Left kidney (tissue), 8 donors: ENCODE data around the gene BDKRB1. TPM values are rescaled to one million over a fixed set of nuclear protein-coding genes. Genes with fewer than 3 reads are reported as not detected.

Source experiments
- DNase-seq: peaks from one replicate; pipeline ENCODE4 v3.0.0-alpha.2; 2013
- long read RNA-seq, 8 donors: transcript quantifications; one replicate each; lab custom pipeline, GENCODE V29; 2026
- polyA plus RNA-seq: library from polyadenylated mRNA; unstranded; fragments of 120-200 nt; gene quantifications from one replicate; pipeline ENCODE4 v1.2.1, GENCODE V29; 2013; ENCODE audit not compliant: insufficient read length

BDKRB1 gene
- polyA plus RNA-seq, result 0.52 TPM
- long read RNA-seq, donor 1, result 0 reads
- long read RNA-seq, donor 2, result 0 reads
- long read RNA-seq, donor 3, result 0 reads
- long read RNA-seq, donor 4, result 0 reads
- long read RNA-seq, donor 5, result 0 reads
- long read RNA-seq, donor 6, result 0 reads
- long read RNA-seq, donor 7, result 0 reads
- long read RNA-seq, donor 8, result 0 reads

DNA sequence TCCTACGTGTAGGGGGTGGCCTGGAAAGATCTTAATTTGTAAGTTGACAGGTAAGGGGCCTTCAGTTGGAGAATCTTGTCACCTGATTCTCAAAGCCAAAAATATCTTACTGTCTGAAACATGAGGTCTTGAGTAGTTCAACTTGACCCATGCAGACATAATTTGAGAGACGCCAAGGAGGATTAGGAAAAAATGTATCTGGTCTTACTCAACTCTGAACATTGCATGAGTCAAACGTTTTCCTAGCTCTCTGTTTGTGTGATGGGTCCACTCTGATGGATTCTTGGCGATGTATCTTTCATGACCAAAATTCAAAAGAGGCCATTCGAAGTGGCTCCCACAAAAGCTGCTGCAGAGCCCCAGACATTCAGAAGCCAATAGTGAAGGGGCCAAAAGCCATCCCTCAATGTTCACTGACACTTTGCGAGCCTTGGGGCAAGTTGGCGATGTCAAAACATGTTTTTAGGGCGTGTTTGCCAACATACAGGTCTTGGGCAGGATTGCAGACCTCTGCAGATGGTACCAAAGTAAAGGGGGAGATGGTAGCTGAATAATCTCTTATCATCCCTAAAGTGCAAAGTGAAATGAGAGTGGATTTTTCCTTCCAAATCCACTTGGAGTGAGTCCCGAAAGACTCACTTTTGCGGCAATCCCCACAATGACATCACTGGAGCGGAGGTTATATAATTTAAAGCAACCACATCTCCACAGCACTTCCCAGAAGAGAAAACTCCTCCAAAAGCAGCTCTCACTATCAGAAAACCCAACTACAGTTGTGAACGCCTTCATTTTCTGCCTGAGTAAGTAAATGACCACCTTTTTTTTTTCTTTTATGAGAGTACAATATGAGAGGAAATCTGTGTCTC lies at the start of gene BDKRB1:
TSS of gene BDKRB1 (plus strand) at position 710 of the 866 bp plus-strand sequence. CDS start 7,473 bp downstream, outside the sequence.
- no peak for DNase-seq

DNA sequence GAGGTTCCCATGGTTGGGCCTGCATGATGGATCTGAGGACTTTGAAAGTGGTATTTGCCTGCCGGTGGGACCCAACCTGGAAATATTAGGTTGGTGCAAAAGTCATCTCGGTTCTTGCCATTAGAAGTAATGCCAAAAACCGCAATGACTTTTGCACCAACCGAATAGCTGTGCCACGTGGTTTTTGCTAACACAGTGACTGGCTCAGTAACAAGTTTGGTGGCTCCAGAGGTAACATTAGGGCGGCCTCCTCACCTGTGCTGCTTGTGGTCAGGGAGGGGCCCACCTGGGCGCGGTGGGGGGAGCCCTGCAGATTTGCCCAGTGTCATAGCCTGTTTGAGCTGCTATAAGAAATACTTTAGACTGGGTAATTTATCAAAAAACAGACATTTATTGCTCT lies 49.5 kb upstream of the BDKRB1 start:
- DNase-seq, result no peak

DNA sequence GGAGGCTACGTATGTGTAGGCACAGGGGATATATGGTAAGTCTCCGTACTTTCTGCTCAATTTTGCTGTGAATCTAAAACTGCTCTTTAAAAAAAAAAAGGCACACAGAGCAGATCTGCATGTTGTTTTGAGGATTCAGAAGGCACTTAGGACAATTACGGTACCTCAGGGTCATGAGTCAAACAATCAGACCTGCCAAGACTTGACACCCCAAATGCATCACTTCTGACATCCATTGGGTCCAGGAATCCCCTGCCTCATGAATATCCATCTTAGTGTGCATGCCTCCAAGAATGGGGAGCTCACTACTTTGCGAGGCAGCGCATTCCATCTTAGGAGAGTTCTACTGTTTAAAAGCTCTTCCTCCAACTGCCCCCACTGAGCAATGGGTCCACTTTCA lies 48.3 kb upstream of the BDKRB1 start:
- no peak for DNase-seq

DNA sequence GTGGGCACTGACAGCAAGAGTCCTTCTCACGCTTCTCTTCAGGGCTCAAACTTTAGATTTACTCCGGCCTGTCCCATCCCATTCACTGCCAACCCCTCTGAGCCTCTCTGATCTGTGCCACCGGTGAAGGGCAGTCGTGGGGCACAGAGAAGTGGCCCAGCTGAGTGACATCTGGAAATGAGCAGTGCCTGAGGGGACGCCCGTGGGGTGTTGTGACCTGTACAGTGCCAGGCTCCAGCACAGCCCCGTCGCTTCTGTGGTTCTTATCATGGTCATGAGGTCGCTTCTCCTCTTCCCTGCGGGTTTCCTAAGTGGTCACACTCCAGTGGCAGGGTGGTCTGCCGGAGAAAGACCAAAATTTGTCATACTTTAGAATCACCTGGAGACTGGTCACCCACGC lies 47.3 kb upstream of the BDKRB1 start:
- DNase-seq, result no peak

DNA sequence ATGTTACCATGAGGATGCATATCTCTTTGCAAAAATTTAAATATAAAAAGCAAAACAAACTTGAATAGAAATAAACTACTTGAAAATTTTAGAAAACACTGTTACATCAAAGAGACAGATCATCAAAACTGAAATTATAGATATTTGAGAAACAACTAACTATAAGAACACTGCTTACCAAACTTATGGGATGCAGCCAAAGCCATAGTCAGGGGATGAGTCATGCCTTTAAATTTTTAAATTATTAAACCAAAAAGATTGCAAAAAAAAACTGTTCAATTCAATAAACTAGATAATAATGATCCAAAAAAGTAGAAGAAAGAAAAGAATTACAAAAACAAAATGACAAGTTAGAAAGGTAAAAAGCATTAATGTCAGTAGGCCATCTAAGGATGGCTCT lies 43.9 kb upstream of the BDKRB1 start:
- DNase-seq, result no peak

DNA sequence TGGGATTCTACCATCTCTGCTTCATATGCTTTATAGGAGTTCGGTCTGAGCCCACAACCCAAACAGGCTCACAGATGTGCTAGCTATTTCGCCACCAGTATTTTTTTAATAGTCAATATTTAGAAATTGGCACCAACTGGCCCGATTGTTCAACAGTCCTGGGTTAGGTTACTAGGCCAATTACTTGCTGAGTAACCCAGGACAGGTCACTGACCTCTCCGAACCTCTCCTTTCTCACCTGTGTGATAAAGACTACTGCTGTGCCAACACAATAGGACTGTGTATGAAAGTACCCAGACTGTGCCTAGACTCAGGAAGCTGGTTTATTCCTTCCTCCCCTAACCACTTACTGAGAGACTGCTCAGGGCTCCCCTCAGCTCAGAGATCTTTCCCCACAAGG lies 43.1 kb upstream of the BDKRB1 start:
- no peak for DNase-seq

DNA sequence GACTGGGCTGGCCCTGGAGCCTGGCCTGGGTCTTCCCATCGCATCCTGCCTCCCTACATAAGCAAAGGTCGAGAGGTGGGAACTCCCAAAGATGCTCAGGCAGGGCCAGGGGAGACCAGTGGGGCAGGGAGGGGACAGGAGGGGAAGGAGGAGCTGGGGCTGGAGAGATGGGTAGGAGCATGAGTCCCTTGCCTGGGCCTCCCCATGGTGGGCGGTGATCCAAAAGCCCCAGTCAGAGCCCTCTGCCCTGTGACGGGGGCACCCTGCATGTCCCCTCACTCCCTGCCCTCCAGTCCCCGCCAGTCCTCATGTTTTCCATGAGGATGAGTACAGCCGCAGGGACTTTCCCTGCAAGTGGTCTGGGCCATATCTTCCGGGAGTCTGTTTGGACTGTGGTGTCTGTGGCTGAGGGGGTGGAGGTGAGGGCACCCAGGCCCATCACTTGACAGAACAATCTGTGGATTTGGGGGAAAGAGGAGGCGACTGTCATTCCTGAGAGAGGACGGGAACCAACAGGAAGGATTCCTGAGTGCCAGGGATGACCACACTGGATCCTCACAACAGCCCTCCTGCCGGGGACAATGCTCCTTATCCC lies 42.0 kb upstream of the BDKRB1 start:
- no peak for DNase-seq

DNA sequence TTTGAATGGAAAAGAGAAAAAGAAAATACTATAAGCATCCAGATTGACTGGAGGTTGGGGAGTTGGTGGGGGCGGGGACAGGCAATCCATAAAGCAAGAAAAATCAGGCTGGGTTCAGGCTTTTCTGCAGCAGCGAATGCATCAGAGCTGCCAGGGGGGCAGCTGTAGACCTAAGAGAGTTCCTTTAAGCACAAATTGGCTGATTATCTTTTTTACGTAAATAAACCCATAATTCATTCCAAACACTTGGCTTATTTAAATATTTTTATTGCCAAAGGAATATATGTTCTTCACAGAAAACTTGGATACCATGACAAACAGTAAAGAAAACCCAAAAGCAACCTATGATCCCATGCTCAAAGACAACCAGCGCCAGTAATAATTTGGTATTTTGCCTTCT lies 41.2 kb upstream of the BDKRB1 start:
- DNase-seq, result no peak

DNA sequence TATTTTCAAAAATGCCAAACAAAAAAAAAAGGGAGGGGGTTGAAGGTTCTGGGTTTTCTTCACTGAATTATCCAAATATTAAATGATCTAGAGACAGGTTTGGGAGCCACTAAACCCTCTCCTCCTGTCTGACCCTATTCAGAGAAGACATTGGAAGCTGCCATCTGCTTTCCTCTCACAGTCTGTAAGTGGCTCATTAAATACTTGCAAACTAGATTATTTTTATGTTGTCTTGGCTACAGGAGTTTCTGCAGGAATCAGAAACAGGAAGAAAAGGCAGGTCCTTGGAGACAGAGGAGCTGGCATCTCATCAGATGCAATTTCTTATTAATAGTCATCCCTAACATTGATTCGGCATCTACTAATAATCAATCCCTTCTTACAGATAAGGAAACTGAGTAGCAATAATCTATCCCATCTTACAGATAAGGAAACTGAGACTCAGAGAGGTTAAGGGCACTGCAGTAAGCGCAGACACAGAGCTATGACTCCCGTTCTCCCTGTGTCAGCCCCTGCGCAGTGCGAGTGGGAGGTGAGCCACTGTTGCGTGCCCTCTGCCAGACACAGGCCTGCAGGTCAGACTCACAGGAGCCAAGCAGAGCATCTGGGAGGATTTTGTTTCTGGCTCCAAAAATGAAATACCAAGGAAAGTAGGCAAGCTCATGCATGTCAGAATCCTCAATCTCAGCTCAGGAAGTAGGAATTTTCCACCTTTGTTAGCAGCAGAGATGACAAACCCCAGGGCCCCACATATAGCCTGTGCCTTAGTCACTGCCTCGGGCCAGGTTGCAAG lies 40.4 kb upstream of the BDKRB1 start:
- no peak for DNase-seq

DNA sequence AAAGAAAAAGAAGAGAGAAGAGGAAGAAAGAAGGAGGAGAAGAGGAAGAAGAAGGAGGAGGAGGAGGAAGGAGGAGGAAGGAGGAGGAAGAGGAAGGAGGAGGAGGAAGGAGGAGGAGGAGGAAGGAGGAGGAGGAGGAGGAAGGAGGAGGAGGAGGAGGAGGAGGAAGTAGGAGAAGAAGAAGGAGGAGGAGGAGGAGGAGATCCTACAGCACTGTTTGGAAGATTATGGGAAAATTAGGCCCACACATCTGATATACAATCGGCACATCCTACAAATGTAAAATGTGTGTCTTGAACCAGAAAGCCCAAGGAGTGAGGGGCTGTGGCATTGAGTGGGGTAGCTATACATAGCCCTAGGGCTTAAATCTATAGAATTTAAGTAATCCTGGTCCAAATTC lies 39.4 kb upstream of the BDKRB1 start:
- no peak for DNase-seq

DNA sequence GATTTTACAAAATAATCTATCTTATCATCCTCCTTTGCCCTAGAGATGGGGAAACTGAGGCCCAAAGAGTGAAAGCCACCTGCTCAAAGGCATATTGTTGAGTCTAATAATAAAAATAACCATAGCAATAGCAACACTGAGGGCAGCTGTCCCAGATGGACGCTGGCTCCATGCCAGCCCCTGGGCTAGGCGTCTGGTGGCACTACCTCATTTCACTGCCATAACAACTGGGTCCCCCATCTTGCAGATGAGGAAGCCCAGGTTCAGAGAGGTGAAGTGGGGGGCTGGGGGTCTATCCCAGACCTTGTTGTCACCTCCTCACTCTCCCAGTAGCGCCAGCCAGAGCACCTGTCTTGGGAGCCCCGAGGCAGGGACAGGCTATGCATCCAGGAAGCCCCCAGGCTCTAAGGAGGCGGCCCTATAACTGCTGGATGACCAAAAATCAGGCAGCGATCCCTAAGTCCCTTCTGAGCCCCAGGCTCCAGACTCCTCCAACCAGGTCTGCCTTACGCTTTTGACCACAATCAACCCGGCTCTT lies 38.6 kb upstream of the BDKRB1 start:
- no peak for DNase-seq

DNA sequence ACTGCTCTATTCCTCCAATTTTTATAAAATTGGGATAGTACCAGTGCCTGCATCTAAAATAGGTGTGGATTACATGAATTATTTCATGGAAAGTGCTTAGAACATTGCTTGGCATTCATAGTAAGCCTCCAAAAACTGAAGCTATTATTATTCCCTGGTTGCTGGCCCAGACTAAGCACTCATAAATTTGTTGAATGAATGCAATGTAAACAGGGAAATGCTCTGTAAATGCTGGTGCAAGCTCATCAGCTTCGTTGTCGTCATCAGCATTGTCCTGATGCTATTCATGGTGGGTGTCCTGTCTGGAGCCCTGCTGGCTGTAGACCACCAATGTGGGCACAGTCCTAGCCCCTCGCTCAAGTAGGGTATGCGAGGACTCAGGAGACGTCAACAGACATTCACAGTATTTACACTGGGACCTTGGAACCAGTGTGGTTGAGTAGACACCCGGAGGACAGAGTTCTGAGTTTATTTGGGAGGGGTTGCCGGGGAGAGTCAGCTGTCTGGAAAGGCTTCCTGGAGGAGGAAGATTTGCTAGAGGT lies 34.8 kb upstream of the BDKRB1 start:
- no peak for DNase-seq

DNA sequence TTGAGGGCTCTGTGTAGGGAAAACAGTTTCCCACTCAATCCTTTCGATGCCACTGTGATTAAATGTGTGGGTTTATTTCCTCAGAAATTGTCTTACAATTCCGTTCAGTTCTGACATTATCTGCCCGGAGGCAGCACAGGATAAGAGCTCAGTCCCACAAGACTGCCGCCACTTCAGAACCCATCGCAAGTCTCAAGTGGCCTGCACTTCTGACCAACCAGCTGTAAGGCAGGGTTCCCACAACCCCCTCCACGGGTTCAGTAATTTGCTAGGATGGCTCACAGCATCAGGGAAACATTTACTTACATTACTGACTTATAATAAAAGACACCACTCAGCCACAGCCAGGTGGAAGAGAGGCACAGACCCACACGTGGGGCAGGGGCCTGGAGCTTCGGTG lies 34.2 kb upstream of the BDKRB1 start:
- no peak for DNase-seq

DNA sequence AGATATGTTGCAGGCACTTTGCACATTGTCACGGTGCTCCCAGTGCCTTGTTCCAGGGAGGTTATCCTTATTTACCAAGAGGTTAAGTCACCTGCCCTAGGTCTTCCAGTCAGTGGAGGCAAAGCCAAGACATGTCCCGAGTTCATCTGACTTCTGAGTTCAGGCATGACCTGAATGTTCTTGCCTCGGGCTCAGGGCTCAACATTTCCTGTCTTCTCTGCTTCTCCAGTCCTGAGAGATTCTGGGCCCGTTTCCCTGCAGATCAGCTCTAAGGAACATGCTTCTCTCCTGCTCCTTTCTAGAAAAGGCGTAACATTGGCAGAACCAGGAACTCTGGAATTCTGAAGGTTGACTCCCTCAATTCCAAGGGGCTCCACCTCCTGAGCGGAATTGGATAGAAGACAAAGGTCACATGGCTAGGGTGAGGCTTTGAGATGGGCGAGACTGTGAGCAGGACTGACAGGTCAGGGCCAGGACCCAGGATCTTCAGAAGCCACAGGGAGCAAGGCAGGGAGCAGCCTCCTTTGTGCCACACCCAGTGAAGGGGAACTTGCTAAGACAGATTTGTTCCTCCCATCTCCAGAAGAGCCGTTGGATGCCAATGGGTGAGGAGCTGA lies 31.4 kb upstream of the BDKRB1 start:
- no peak for DNase-seq

DNA sequence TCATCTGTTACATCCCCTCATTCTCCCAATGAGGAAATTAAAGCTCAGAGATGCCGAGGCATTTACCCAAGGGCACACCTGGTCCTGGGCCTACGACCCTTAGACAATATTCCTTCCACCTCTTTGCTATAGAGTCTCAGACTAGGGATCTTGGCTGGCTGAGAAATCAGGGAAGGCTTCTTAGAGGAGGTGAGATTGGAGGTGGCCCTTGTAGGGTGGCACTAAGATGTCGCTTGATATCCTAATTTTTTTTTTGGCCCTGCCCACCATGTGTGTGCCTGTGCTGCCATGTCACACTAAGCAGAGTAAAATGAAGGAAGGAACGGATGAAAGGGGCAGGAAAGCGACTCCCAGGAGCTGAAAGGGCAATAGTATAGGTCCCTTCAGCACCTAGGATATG lies 30.8 kb upstream of the BDKRB1 start:
- no peak for DNase-seq

DNA sequence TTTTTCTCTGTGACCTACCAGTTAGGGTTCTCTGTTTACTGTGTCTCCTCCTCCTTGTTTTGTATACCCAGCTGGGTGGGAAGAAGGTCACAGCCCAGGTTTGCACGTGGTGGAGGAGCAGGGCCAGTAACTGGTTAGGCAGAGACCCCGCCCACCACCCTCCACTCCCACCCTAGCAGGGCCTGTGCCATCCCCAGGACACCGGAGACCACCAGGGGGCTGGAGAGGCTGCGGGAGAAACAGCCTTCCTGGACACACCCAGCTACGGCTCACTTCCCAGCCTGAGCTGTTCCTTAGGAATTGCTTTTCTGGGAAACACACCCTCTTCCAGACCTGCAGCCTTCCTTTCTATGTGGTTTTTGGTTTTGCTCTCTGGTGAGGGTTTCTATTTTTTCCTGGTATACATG lies 30.3 kb upstream of the BDKRB1 start:
- DNase-seq, result peak; percentile 29

DNA sequence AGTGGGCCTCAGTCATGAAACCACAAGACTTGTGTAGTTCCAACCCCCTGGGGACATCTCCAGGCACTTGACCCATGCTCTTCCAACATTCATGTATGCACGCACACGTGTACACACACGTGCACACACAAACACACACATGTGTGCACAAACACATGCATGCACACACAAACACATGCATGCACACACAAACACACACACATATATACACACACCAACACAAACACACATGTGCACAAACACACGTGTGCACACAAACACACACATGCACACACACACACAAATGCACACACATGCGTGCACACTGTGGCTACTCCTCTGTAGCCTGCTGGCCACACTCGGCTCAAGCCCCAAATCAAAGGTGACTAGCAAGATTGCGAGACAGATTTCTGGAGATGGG lies 28.6 kb upstream of the BDKRB1 start:
- DNase-seq, result no peak

DNA sequence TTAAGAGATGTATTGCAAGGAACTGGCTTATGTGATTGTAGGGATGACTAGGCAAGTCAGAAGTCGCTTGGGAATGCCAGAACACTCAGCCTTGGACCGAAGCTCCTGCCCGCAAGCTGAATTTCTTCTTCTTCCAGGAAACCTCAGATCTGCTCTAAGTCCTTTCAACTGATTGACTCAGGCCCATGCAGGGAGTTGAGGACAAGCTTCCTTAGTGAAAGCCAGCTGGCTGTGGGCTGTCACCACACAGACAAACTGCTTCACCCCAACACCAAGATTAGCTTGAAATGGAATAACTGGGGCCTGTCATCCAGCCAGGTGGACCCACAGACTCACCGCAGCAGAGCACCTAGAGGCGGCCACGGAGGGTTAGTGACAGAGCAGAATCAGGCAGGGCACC lies 26.7 kb upstream of the BDKRB1 start:
- no peak for DNase-seq

DNA sequence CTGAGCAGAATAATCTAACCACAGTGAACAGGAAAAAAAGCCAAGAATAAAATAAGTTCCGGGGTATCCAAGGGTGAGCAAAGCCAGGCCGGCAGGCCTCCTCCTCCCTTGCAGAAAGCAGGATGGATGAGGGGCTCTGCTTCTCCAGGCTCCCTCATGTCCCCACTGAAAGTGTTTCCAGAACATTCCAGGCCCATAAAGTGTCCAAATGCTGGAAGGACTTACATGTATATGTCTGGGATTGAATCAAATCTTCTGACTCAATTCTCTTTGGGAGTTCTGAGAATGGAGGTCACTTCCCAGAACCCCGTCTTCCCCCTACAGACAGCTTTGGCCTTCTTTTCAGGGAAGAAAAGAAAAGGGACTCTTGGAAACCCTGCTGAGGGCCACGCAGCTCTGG lies 25.0 kb upstream of the BDKRB1 start:
- no peak for DNase-seq

DNA sequence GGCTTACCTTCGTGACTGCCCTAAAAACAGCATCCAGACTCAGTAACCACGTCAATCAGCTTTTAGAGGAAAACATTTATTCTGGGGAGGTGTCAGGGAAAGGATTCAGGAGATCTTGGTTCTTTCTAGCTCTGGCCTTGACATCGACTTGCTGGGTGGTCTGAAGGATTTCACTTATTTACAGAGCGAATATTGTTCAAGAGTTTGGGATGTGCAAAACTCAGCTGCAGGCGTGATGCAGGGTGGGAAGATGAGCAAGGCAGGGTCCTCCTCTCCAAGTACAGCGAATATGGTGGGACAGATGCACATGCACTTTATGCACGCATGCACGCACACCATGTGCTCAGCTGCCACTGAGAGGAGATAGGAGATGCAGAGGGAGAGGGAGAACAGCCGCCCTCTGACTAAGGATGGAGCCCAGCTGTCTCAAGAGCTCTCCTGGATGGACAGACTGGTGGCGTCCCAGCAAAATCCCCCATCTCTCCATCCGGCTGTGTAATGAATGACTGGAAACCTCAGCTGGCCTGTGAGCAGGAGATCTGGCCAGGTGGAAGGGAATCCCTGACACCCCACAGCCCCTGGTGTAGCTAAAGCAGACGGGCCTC lies 24.4 kb upstream of the BDKRB1 start:
- no peak for DNase-seq

DNA sequence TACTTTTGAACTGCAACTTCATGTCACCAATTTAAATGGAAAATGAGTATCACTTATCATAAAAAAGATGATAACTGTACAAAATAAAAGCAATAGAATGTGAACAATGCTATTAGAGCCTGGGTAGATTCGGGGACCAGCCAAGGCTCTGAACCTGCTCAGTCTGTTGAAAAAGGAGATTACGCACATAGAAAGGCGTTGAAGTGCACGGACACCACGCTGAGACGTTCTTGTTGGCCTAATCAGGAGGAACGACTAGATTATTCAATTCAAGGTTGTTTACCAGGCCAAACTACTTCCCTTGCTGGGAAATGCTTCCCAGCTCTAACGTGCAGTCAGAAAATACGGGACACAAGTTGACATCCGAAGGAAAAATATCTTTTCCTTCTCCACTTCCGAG lies 23.5 kb upstream of the BDKRB1 start:
- DNase-seq, result no peak
